Measurements from ENCODE around the gene ZNF358.
A peak's percentile ranks its signal among the peaks of the same experiment; 100 is the strongest.

ZNF358 gene

DNA sequence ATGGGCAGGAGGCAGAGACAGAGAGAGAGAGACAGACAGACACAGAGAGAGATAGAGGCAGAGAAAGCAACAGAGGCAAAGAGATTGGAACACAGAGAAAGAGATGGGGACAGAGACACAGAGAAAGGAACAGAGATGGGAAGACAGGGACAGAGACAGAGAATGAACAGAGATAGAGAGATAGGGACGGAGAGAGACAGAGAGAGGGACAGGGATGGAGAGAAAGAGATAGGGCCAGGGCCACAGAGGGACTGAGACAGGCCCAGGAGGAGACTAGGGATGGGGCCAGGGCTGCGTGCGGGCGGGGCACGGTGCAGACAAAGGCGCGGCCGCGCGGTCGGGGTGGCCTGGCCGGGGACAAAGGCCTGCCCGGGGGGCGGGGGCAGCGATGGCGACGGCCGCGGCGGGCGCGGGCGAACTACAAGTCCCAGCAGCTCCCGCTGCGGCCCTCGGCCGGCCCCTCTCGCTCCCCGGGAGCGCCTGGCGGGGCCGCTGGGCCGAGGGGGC lies at the start of gene ZNF358:
ZNF358 (plus strand) TSS at position 459 of the 507 bp plus-strand sequence. CDS start 3,140 bp downstream, outside the sequence.
- intact Hi-C loops (cut with DNase I) = no loop called here
- DNase-seq = peak; percentile 68 to 98 (median 79)

GRCh38 chr19:7467009-7467989 lies 48.6 kb upstream of the ZNF358 start:
- intact Hi-C loops (cut with DNase I) = no loop called here
- DNase-seq = peak in 1 of 10 donors; percentile 59

DNA sequence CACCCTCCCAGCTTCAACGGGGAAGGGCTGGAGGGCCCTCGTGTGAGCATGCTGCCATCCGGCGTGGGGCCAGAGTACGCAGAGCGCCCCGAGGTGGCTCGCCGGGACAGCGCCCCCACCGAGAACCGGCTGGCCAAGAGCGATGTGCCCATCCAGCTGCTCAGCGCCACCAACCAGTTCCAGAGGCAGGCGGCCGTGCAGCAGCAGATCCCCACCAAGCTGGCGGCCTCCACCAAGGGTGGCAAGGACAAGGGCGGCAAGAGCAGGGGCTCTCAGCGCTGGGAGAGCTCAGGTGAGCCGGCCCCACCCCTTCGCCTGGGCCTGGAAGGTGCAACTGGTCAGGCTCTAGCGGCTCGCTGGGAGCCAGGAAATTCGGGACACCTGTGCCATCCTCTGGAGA lies 47.1 kb upstream of the ZNF358 start:
- intact Hi-C loops (cut with DNase I) = no loop called here
- no peak for DNase-seq

DNA sequence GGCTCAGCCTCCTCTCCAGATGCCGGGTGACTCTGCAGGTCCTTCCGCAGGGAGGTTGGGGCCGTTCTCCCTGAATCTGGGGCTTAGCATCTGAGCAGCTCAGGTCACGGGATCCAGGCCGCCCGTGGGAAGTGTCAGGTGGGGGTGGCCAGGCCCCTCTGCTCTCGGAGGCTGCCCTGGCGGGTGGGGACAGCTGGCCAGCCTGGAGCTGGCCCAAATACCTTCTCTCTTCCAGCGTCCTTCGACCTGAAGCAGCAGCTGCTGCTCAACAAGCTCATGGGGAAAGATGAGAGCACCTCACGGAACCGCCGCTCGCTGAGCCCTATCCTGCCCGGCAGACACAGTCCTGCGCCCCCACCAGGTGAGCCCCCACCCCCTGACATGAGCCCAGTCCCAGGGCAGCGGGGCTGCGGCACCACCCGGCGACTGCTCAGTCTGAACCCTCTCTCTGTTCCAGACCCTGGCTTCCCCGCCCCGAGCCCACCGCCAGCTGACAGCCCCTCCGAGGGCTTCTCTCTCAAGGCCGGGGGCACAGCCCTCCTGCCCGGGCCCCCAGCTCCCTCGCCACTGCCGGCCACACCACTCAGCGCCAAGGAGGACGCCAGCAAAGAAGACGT lies 46.1 kb upstream of the ZNF358 start:
- no peak for DNase-seq
- intact Hi-C loops (cut with DNase I) = no loop called here

- DNase-seq = no peak
- intact Hi-C loops (cut with DNase I) = no loop called here
Measured at GRCh38 chr19:7470540-7471305, 45.2 kb upstream of the ZNF358 start.

GRCh38 chr19:7471696-7472615 lies 43.9 kb upstream of the ZNF358 start:
- intact Hi-C loops (cut with DNase I) = no loop called here
- no peak for DNase-seq

GRCh38 chr19:7475665-7476064 lies 40.2 kb upstream of the ZNF358 start:
- intact Hi-C loops (cut with DNase I) = no loop called here
- no peak for DNase-seq

DNA sequence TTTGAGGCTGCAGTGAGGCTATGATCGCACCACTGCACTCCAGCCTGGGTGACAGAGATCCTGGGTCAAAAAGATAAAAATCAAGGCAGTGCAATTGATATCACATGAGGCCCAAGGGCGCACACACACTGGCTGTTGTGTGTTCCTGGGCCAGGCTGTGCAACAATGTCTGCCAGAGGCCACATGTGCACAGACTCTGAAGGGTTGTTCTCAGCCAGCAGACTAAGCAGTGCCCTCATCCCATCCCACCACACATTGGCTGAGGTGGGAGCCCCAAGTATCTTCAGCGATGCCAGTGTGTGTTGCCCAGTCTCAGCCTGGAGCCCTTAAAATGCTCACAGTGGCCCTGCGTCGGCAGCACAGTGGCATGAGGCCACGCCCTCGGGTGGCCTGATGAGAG lies 39.7 kb upstream of the ZNF358 start:
- intact Hi-C loops (cut with DNase I) = no loop called here
- DNase-seq = no peak

- intact Hi-C loops (cut with DNase I) = no loop called here
- no peak for DNase-seq
Measured at GRCh38 chr19:7476777-7477494, 39.0 kb upstream of the ZNF358 start.

DNA sequence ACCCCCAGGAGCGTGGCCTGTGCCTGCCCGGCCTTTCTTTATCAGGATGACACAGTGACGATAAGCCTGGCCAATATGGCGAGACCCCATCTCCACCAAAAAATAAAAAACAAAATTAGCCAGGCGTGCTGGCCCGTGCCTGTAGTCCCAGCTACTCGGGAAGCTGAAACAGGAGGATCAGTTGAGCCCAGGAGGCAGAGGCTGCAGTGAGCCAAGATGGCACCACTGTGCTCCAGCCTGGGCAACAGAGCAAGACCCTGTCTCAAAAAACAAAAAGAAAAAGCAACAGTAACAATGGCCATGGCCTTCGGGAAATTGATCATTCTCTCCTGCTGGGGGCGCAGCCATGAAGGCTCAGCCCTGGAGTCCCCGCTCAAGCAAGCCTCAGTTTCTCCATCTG lies 38.1 kb upstream of the ZNF358 start:
- intact Hi-C loops (cut with DNase I) = no loop called here
- no peak for DNase-seq

- intact Hi-C loops (cut with DNase I) = no loop called here
- DNase-seq = no peak
Measured at GRCh38 chr19:7478173-7478842, 37.6 kb upstream of the ZNF358 start.

DNA sequence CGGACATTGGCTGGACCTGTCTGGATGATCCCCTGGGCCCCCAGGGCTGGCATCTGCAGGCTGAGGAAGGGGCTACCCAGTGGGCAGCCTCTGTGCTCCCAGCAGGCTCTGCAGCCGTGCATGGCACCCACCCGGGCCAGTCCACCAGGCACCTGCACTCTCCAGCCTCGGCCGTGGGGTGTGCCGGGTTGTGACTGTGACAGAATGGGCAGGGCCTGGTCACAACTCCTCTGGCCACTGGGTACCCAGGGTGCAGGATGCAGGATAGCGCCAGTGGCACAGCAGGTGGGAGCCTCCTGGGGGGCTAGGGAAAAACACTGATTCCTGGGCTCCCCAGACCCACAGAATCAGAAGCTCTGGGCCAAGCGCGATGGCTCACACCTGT lies 37.1 kb upstream of the ZNF358 start:
- intact Hi-C loops (cut with DNase I) = no loop called here

DNA sequence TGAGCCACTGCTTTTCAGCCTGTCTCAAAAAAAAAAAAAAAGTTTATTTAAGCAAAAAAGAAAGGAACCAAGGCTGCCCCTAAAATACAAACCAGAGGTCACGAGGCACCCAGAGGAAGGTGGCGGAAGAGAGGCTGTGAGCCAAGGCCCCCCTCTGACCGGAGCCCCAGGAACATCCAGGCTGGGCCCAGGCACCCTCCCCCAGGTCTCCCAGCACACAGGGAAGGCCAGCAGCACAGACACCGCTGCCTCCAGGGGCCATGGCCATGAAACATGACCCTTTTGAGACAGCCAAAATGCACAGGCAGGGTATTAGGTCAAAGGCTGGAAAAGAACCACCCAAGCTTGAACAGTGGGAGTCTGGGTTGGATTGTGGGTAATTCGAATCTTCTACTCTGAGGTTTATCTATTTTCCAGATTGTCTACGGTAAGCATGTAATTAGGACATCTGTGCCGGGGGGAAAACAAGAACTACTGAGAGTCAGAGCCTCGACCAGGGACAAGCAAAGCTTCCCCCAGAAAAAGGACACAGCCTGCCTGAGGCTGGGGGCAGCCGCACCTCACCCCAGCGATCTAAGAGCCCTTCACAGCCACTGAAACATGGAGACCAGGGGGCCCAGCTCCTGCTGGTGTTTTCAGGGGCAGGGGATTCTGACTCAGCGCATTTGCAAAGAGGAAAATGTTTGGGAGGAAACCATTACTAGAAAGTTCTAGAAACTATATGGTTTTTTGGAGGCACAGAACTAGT lies 35.5 kb upstream of the ZNF358 start:
- DNase-seq = no peak
- intact Hi-C loops (cut with DNase I) = no loop called here

More for the DNA sequence above, 37.1 kb upstream of the ZNF358 start:
- DNase-seq = no peak

DNA sequence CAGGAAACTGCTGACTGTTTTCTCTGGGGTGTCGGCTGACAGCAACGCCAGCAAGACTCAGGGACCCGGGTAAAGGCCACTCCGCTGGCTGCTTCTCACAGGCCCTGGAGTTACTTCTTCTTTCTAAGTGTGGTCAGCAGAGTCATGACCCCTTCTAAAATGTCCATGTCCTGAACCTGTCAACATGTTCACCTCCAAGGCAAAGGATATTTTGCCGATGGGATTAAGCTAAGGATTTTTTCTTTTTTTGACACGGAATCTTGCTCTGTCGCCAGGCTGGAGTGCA lies 35.0 kb upstream of the ZNF358 start:
- intact Hi-C loops (cut with DNase I) = no loop called here
- DNase-seq = no peak

- intact Hi-C loops (cut with DNase I) = no loop called here
- DNase-seq = no peak
Measured at GRCh38 chr19:7482584-7483439, 33.1 kb upstream of the ZNF358 start.

GRCh38 chr19:7483720-7484201 lies 32.1 kb upstream of the ZNF358 start:
- no peak for DNase-seq
- intact Hi-C loops (cut with DNase I) = no loop called here

GRCh38 chr19:7486923-7487322 lies 29.0 kb upstream of the ZNF358 start:
- intact Hi-C loops (cut with DNase I) = no loop called here
- no peak for DNase-seq

All from posterior cingulate gyrus (tissue), 11 donors.